Stimulated activated naive B cell treated with anti-CD40 and anti-IgM and Interleukin-4, amounts not matched to agents 10 μg/mL and 1 μg/mL and 100 μg/mL, for 72 hours (primary cell): ENCODE measurements around the gene PRCC.
A peak's percentile ranks its signal among the peaks of the same experiment; 100 is the strongest.

Experiments
- ATAC-seq, 2 donors: fragments of 150-1000 bp; cut with Tn5 transposase; replicated peaks; 2 replicates each; pipeline ENCODE4 v1.10.0; 2021; ENCODE audit warnings: moderate library complexity in 1 of 2
- DNase-seq: peaks from one replicate; pipeline ENCODE4 v3.0.0; 2021
- H3K27ac Mint-ChIP-seq: one replicate; pipeline ENCODE4 v1.8.0; 2022; ENCODE audit warnings: mild to moderate bottlenecking, mixed read lengths
- H3K27me3 Mint-ChIP-seq, 2 donors: one replicate each; pipeline ENCODE4 v1.8.0; 2022; ENCODE audit warnings: mixed read lengths in 2 of 2
- H3K36me3 Mint-ChIP-seq, 2 donors: one replicate each; pipeline ENCODE4 v1.8.0; 2022; ENCODE audit warnings: mixed read lengths in 2 of 2, mild to moderate bottlenecking in 1 of 2
- H3K4me1 Mint-ChIP-seq, 2 donors: one replicate each; pipeline ENCODE4 v1.8.0; 2022; ENCODE audit warnings: mixed read lengths in 2 of 2, mild to moderate bottlenecking in 1 of 2
- H3K4me3 Mint-ChIP-seq, 2 donors: one replicate each; pipeline ENCODE4 v1.8.0; 2022; ENCODE audit warnings: mild to moderate bottlenecking in 2 of 2, mixed read lengths in 2 of 2, moderate library complexity in 1 of 2
- H3K9me3 Mint-ChIP-seq, 2 donors: one replicate each; pipeline ENCODE4 v1.8.0; 2022; ENCODE audit warnings: mixed read lengths in 2 of 2, mild to moderate bottlenecking in 1 of 2

The PRCC gene

DNA sequence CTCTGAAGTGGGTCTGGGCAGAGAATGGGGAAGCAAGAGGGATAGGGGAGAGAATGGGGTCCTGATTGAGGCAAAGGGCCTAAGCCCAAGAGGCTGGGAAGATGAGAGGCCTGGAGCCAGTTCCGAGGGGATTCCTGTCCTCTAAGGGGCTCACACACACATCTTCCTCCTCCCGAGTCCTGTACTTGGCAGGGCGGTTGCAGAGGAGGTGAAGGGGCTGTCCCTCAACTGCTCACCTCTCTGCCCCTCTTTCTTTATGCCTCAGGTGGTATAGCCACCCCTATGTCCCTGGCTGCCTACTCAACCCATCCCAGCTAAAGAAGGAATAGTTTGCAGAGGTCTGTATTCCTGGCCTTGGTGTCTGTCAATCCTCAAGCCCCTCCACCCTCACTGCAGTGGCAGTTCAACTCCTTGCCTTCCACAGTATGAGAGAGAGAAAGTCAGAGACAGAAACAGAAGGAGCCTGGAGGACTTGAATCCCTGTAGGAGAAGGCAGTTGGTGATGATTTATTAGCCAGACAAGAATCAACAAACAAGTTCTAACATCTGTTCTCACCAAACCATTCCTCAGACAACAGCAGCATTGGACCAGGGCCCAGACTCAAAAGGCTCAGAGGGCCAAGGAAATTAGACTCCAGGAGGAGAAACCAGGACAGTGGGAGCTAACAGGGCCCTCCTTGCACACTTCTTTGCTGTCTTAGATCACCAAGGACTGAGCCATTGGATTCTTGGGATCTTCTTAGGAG, 38.6 kb downstream of the PRCC start:
- no peak for ATAC-seq
- Mint-ChIP-seq H3K27ac (no peak overlapping the region), H3K4me3 (no peak overlapping the region), H3K9me3 (no peaks in the 10 kb centered on the region), H3K4me1 (peaks cover 24 to 26% of the 10 kb centered on the region in 2 donors), H3K27me3 (peaks cover 0 to 5% of the 10 kb centered on the region in 2 donors), H3K36me3 (peaks cover 24 to 61% of the 10 kb centered on the region in 2 donors)
- DNase-seq, result no peak

DNA sequence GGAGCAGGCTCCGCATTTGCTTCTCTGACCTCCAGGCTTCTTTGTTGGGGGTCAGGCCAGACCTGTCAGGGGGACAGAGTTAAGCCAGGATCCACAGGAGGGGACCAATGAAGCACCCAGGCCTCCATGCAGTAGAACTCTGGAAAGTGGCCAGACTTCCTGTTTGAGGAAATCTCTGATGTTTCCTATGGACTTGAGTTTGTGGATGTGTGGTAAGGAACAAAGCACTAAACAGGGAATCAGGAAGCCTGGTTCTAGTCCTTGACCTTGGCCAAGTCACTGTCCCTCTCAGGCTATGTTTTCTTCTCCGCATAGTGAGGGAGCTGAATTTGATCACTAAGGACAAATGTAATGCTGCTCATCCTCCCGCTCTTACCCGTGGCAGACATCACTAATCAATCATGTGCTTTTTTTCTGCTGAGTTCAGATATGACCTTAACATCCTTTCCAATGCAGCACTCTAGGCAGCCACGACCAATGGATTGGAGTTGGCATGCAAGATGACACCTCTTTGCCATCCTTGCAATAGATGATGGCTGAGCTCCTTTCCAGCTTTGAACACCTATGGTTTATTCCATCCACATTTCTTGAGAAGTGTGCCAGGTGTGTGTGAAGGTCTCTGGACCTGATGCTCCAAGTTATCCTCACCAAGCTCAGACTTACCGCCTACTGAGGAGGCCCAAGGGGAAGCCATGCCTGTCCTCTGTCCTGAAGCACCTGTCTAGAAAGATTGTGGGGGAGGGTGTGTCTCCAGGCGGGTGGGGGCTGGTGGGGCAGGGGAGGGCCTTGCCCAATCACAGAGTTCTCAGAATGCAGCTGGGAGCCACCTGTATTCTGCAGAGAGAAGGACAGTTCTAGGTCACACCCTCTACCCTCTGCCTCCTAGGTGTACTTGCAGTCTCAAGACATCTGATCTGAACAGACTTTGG, 39.4 kb downstream of the PRCC start:
- Mint-ChIP-seq H3K4me1 (peaks cover 22 to 26% of the 10 kb centered on the region in 2 donors), H3K27ac (no peak overlapping the region)
- no peak for ATAC-seq

DNA sequence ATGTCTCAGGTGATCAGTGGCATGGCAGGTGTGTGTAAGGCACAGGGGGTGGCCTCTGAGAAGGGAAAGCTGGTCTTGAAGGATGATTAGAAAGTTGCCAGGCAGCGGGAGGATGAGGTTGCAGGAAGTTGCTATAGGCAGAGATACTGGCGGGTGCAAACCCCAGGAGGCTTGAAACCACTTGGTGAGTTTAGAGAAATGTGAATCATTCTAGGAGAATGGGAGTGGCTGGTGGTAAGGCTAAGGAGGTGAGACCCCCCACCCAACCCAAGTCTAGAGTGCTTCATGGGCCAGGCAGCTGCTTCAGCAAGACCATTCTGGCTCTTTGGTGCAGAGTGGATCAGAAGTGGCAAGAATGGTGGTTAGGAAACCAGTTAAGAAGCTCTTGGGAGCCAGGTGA, 40.3 kb downstream of the PRCC start:
- H3K9me3 Mint-ChIP-seq, result no peaks in the 10 kb centered on the region
- peaks cover 22 to 26% of the 10 kb centered on the region in 2 donors for H3K4me1 Mint-ChIP-seq
- H3K4me3 Mint-ChIP-seq, result no peak overlapping the region
- H3K36me3 Mint-ChIP-seq, result peaks cover 31 to 64% of the 10 kb centered on the region in 2 donors
- no peak for DNase-seq
- peak overlapping the region; percentile 7 for H3K27ac Mint-ChIP-seq
- H3K27me3 Mint-ChIP-seq, result peaks cover 14 to 16% of the 10 kb centered on the region in 2 donors
- ATAC-seq, result peak; percentile 20 to 51

More for the DNA sequence above, 39.4 kb downstream of the PRCC start:
- H3K9me3 Mint-ChIP-seq, result no peaks in the 10 kb centered on the region
- H3K27me3 Mint-ChIP-seq, result peaks cover 7% of the 10 kb centered on the region in 2 donors
- no peak overlapping the region for H3K4me3 Mint-ChIP-seq
- peaks cover 23 to 61% of the 10 kb centered on the region in 2 donors for H3K36me3 Mint-ChIP-seq
- DNase-seq, result no peak

DNA sequence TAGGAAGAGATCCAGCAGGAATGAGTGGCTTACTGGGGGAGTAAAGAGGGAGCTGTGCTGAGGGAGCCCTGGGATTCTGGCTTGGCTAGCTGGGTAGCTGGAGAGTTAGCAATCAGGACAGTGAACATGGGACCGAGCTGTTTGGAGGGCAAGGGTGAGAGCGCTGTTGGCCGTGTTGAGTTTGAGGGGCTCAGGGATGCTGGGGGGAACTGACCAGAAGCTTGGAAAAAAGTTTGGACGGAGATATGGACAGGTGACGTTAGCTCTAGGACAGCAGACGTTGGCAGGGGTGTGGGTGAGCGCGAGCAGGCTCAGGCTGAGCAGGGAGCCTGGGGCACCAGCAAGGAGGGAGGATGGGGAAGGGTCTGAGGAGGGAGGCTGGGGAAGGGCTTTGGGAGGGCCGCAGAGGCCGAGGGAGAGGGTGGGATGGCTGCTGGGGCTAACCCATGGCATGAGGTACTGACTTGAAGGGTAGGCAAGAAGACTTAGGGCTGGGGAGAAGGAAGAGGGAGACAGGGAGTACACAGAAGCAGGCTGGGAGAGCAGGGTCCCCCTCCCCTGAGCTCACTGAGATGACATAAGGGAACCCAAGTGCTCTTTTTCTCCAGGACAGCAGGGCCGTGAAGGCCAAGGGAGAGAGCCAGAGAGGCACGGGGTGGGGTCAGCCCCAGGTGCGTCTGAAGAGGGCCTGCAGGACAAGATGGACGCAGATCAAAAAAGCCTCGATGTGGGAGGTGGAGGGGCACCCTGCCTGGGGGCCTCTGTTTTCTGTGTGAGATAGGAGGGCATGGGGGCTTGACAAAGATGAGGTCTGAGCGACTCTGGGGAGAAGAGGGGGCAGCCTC, 41.1 kb downstream of the PRCC start:
- H3K27me3 Mint-ChIP-seq, result peaks cover 14 to 17% of the 10 kb centered on the region in 2 donors
- peaks cover 28 to 61% of the 10 kb centered on the region in 2 donors for H3K36me3 Mint-ChIP-seq
- H3K9me3 Mint-ChIP-seq, result no peaks in the 10 kb centered on the region
- DNase-seq (no peak), ATAC-seq (no peak)
- H3K4me1 Mint-ChIP-seq, result peaks cover 25 to 28% of the 10 kb centered on the region in 2 donors
- H3K4me3 Mint-ChIP-seq, result no peak overlapping the region
- no peak overlapping the region for H3K27ac Mint-ChIP-seq

DNA sequence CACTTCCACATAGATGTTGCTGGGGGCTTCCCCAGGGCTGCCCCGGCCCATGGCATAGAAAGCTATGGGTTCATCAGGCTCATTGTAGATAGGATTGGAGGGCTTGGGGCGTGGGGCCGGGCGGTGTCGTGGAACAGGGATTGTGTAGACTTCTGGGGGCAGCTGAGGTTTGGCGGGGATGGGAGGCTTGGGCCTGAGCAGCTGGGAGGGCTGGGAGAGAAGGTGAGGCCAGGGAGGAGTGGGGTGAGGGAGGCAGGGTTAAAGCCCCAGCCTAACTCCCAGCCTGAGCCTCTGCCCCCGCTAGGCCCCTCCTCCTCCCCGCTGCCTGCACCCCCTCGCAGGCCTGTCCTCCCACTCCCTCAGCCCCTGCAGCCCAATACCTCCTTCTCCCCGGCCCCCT, 41.9 kb downstream of the PRCC start:
- no peaks in the 10 kb centered on the region for H3K9me3 Mint-ChIP-seq
- peaks cover 26 to 33% of the 10 kb centered on the region in 2 donors for H3K4me1 Mint-ChIP-seq
- H3K27ac Mint-ChIP-seq, result no peak overlapping the region
- H3K36me3 Mint-ChIP-seq, result peaks cover 30 to 58% of the 10 kb centered on the region in 2 donors
- H3K27me3 Mint-ChIP-seq, result peaks cover 14 to 21% of the 10 kb centered on the region in 2 donors
- no peak for ATAC-seq
- H3K4me3 Mint-ChIP-seq, result no peak overlapping the region
- no peak for DNase-seq

DNA sequence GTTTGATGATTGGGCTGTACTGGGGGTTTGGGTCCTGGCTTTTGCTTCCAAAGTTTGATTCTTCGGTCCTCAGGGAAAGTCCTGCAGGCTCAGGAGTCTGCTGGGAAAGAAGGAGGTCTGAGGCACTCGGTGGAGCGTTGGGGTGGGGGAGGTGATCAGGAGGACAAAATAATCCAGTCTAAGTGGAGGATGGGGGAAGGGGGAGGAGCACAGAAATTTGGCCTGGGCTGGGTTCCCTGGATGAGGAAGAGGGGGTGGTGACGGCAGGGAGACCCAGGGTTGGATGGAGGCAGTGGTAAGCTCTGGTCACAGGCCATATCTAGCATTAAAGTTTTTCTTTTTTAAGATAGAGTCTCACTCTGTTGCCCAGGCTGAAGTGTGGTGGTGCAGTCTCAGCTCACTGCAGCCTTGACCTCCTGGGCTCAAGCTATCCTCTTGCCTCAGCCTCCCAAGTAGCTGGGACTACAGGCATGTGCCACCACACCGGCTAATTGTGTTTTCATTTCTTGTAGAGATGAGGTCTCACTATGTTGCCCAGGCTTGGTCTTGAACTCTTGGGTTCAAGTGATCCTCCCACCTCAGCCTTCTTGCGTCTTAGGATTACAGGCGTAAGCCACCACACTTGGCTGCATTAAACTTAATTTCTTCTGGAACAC, 42.5 kb downstream of the PRCC start:
- Mint-ChIP-seq H3K9me3 (no peaks in the 10 kb centered on the region), H3K27ac (no peak overlapping the region), H3K4me1 (peaks cover 25 to 32% of the 10 kb centered on the region in 2 donors), H3K36me3 (peaks cover 31 to 56% of the 10 kb centered on the region in 2 donors), H3K4me3 (no peak overlapping the region), H3K27me3 (peaks cover 14 to 25% of the 10 kb centered on the region in 2 donors)
- DNase-seq (no peak), ATAC-seq (no peak)

DNA sequence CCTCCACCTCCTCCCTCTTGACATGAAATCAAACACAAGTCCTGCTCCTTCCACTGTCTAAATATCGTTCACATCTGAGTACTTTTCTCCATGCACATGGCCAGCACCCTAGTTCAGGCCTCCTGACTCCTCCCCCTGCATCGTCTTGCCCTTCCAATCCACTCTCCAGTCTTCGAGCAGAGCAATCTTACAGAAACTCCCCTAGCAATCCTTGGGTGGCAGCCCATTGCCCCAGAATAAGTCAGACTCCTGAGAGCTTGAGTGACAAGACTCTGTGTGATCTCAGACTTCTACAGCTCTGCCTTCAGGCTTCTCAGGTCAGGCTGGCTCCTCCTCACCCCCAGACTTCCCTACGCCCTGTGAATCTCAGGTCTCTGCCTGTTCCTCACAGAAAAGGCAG, 43.8 kb downstream of the PRCC start:
- H3K4me1 Mint-ChIP-seq, result peaks cover 30 to 44% of the 10 kb centered on the region in 2 donors
- ATAC-seq (no peak), DNase-seq (no peak)
- H3K36me3 Mint-ChIP-seq, result peaks cover 31 to 52% of the 10 kb centered on the region in 2 donors
- H3K27ac Mint-ChIP-seq, result no peak overlapping the region
- H3K4me3 Mint-ChIP-seq, result no peak overlapping the region
- H3K27me3 Mint-ChIP-seq, result peaks cover 14 to 25% of the 10 kb centered on the region in 2 donors
- H3K9me3 Mint-ChIP-seq, result no peaks in the 10 kb centered on the region

DNA sequence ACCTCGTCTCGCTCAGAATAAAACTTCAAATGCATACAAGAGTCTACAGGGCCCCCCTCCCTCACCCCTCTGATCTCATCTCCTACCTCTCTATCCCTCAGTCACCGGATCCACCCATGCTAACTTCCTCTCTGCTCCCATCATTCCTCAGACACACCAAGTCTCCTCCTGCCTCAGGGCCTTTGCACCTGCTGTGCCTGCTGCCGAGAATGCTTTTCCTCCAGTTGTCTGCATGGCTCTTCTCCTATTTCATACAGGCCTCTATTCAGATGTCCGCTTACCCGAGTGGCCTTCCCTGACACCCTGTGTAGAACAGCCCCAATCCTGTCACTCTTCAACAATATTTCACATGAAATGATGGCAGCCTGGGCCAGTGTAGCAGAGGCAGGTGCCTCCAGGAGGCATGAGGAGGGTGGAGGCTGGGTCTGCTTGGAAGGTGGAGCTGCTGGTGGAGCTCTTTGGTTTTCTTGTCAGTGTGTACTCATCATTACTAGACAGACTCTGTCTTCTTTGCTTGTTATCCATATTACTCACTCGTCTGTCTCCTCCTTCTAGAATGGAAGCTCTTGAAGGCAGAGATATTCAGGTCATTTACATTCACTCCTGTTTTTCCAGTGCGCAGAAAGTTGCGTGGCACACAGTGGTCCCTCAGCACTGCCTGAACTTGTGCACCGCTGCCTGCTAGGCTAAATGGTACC, 45.1 kb downstream of the PRCC start:
- Mint-ChIP-seq H3K27me3 (peaks cover 14 to 25% of the 10 kb centered on the region in 2 donors), H3K9me3 (no peaks in the 10 kb centered on the region), H3K36me3 (peaks cover 26 to 41% of the 10 kb centered on the region in 2 donors), H3K27ac (no peak overlapping the region), H3K4me3 (no peak overlapping the region), H3K4me1 (peaks cover 37 to 51% of the 10 kb centered on the region in 2 donors)
- ATAC-seq (no peak), DNase-seq (no peak)

DNA sequence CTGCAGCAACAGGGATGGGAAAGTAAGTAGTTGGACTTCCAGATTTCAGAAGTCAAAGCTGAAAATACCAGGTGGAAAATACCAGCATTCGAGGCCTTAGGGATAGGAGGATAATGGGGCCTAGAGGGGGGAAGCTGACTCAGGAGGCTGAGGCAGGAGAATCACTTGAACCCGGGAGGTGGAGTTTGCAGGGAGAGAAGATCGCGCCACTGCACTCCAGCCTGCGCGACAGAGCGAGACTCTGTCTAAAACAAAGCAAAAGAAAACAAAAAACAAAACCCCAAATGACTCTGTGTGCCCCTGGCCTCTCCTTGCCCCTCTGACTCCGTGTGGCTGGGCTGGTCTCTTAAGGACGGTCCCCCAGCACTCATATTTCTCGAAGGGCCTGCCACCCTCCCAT, 46.0 kb downstream of the PRCC start:
- H3K27ac Mint-ChIP-seq, result no peak overlapping the region
- H3K27me3 Mint-ChIP-seq, result peaks cover 14 to 20% of the 10 kb centered on the region in 2 donors
- DNase-seq (no peak), ATAC-seq (no peak)
- peaks cover 20 to 33% of the 10 kb centered on the region in 2 donors for H3K36me3 Mint-ChIP-seq
- H3K4me3 Mint-ChIP-seq, result peak overlapping the region; percentile 82 to 87
- H3K9me3 Mint-ChIP-seq, result no peaks in the 10 kb centered on the region
- peaks cover 29 to 43% of the 10 kb centered on the region in 2 donors for H3K4me1 Mint-ChIP-seq

DNA sequence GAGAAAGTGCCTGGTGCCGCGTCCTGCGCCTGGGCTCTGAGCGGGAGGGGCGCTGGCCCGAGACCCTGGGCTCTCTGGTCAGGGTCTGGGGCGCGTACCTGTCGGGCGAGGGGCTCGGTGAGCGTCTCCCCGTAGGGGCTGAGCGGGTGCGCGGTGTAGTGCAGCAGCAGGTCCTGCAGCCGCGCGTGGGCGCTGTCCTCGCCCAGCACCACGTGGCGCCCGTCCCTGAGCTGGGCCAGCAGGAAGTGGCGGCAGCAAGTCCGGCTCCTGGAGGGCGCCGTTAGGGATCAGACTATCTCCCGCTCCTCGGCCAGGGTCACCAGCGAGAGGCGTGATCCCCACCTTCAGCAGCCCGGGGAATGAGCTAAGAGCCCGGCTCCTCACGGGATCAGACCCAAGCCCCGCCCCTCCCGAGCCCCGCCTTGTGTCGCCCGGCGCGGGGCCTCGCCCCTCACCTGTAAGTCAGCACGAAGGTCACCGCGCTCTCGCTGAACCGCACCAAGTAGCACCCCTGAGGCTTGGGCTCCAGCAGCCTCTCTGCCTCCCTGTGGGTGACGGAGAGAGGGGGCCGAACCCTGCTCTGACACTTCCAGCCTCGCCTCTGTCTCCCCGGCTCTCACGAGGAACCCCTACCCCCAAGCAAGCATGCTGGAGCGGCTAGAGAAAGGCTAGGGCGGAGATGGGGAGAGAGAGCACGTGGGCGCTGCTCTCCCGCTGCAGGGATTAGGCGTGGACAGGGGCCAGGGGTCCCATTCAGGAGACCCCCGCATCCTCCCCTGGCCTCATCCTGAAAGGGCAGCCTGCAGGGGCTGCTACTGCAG, 46.6 kb downstream of the PRCC start:
- Mint-ChIP-seq H3K36me3 (peaks cover 17 to 28% of the 10 kb centered on the region in 2 donors), H3K9me3 (no peaks in the 10 kb centered on the region), H3K4me3 (peak overlapping the region; percentile 82 to 87), H3K27me3 (peaks cover 14 to 20% of the 10 kb centered on the region in 2 donors), H3K27ac (peak overlapping the region; percentile 92), H3K4me1 (peaks cover 29 to 39% of the 10 kb centered on the region in 2 donors)
- ATAC-seq, result peak; percentile 59 to 65
- peak; percentile 21 for DNase-seq

DNA sequence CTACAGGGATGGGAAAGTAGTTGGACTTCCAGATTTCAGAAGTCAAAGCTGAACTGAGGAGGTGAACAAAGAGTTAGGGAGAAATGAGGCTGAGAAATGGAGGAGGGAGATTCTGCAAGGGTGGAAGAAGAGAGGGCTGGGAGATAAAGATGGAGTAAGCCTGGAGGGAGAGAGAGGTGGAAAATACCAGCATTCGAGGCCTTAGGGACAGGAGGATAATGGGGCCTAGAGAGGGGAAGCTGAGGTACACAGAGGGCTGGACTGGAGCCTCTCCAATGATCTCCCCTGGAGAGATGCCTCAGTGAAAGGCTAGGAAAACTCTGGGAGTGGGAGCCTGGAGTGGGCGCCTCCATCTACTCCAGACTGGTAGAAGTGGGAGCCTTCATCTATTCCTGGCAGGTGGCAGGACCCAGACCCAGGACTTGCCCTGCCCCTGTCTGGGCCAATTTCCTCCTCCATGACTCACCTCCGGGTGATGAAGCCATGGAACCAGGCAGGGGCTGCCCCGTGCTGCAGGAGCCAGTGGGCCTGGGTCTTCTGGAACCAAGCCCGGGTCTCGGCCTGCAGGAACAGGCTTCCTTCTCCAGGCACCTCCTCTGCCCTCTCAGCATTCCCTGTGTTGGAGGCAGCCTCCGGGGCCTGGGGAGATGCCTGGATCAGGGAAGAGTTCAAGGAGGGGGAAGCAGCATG, 47.4 kb downstream of the PRCC start:
- H3K4me1 Mint-ChIP-seq, result peaks cover 26 to 39% of the 10 kb centered on the region in 2 donors
- H3K27ac Mint-ChIP-seq, result no peak overlapping the region
- no peaks in the 10 kb centered on the region for H3K9me3 Mint-ChIP-seq
- peak overlapping the region; percentile 82 to 87 for H3K4me3 Mint-ChIP-seq
- DNase-seq (no peak), ATAC-seq (no peak)
- H3K36me3 Mint-ChIP-seq, result peaks cover 17 to 24% of the 10 kb centered on the region in 2 donors
- H3K27me3 Mint-ChIP-seq, result peaks cover 16 to 23% of the 10 kb centered on the region in 2 donors

DNA sequence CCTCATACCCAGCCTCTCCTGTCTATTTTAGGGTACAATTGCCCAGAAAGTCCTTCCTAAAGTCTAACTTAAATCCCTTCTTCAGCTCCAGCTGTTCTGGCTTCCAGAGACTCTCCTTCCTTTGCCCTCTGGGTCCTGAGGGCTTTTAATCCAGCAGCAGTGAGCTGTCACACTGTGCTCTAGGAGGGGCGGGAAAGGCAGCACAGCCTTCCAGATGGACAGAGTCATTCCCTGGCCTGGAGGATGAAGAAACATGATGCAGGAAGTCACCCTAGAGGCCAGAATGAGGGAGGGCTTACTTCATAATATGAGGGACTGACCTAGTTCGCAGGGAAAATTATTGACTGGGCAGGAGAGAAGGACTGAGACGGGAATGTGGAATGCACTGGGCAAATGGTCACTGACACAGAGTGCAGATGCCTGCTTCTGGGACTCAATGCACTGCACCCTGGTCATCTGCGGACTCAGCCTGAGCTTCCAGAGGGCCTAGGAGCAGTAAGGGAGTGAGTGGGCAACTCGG, 48.0 kb downstream of the PRCC start:
- no peak for ATAC-seq
- H3K4me1 Mint-ChIP-seq, result peaks cover 26 to 39% of the 10 kb centered on the region in 2 donors
- H3K36me3 Mint-ChIP-seq, result peaks cover 17 to 24% of the 10 kb centered on the region in 2 donors
- H3K4me3 Mint-ChIP-seq, result peak overlapping the region; percentile 68 to 76
- H3K27ac Mint-ChIP-seq, result no peak overlapping the region
- H3K27me3 Mint-ChIP-seq, result peaks cover 18 to 26% of the 10 kb centered on the region in 2 donors
- H3K9me3 Mint-ChIP-seq, result no peaks in the 10 kb centered on the region
- DNase-seq, result no peak
